GM18498 (cell line): ENCODE measurements around the gene NTN1.
"Not testable (repeated sequence)": the region's sequence is repeated elsewhere in the genome, so short reads cannot be mapped to it uniquely, and the experiment has no call there.

ENCODE experiments used
- ATAC-seq: cut with Tn5 transposase; IDR thresholded peaks from one replicate; pipeline ENCODE4 v1.9.1; 2021; ENCODE audit warnings: mild to moderate bottlenecking, moderate library complexity; ENCODE audit not compliant: unreplicated experiment

NTN1 gene

GRCh38 chr17:9021158-9021991, at the start of gene NTN1:
TSS of gene NTN1 (plus strand) at chr17:9021510. CDS start at chr17:9022374, 864 bp downstream.
- peak; percentile 62 for ATAC-seq

- no peak for ATAC-seq
Measured at GRCh38 chr17:8975091-8975725, 46.1 kb upstream of the NTN1 start.

GRCh38 chr17:8976638-8977037, 44.7 kb upstream of the NTN1 start:
- ATAC-seq: no peak

GRCh38 chr17:8979715-8980114, 41.6 kb upstream of the NTN1 start:
- ATAC-seq: no peak

- ATAC-seq: no peak
Measured at GRCh38 chr17:8981443-8981842, 39.9 kb upstream of the NTN1 start.

- not testable (repeated sequence) for ATAC-seq
Measured at GRCh38 chr17:8984225-8984624, 37.1 kb upstream of the NTN1 start.

GRCh38 chr17:8985054-8985701, 36.1 kb upstream of the NTN1 start:
- no peak for ATAC-seq

- no peak for ATAC-seq
Measured at GRCh38 chr17:8986295-8986694, 35.0 kb upstream of the NTN1 start.

GRCh38 chr17:8988263-8988935, 32.9 kb upstream of the NTN1 start:
- ATAC-seq: not testable (repeated sequence)

- ATAC-seq: no peak
Measured at GRCh38 chr17:8991514-8992285, 29.6 kb upstream of the NTN1 start.

GRCh38 chr17:8994319-8994718, 27.0 kb upstream of the NTN1 start:
- ATAC-seq: no peak

- ATAC-seq: no peak
Measured at GRCh38 chr17:8995711-8996110, 25.6 kb upstream of the NTN1 start.

- ATAC-seq: no peak
Measured at GRCh38 chr17:8997994-8998628, 23.2 kb upstream of the NTN1 start.

- ATAC-seq: no peak
Measured at GRCh38 chr17:9001559-9001958, 19.8 kb upstream of the NTN1 start.

GRCh38 chr17:9002227-9002605, 19.1 kb upstream of the NTN1 start:
- ATAC-seq: no peak

GRCh38 chr17:9002606-9003354, 18.5 kb upstream of the NTN1 start:
- ATAC-seq: no peak

- no peak for ATAC-seq
Measured at GRCh38 chr17:9003355-9004131, 17.8 kb upstream of the NTN1 start.

- ATAC-seq: no peak
Measured at GRCh38 chr17:9004132-9004960, 17.0 kb upstream of the NTN1 start.
